ENCODE measurements around the gene GUCA1A. TPM values are rescaled to one million over a fixed set of nuclear protein-coding genes. Genes with fewer than 3 reads are reported as not detected.
"Not testable (repeated sequence)": the region's sequence is repeated elsewhere in the genome, so short reads cannot be mapped to it uniquely, and the experiment has no call there.

GUCA1A gene
- polyA plus RNA-seq, 6 donors from 2014 or later, result not detected

GRCh38 chr6:42152528-42153213, 20.5 kb upstream of the GUCA1A start:
- not testable (repeated sequence) for H3K36me3 Mint-ChIP-seq; H3K9me3 Mint-ChIP-seq; ATAC-seq (ENCODE audit: low read depth in 2 of 2); DNase-seq; H3K27ac Mint-ChIP-seq; H3K4me3 Mint-ChIP-seq; H3K4me1 Mint-ChIP-seq
- H3K27me3 Mint-ChIP-seq, result peaks cover 4 to 18% (median 16%) of the 10 kb centered on the region in 3 donors

GRCh38 chr6:42153921-42154320, 19.2 kb upstream of the GUCA1A start:
- Mint-ChIP-seq H3K27ac (no peak overlapping the region), H3K36me3 (no peaks in the 10 kb centered on the region), H3K9me3 (no peaks in the 10 kb centered on the region), H3K4me1 (no peaks in the 10 kb centered on the region), H3K27me3 (peaks cover 4 to 16% (median 13%) of the 10 kb centered on the region in 3 donors), H3K4me3 (no peak overlapping the region)
- ATAC-seq (ENCODE audit: low read depth in 2 of 2) (no peak), DNase-seq (no peak)

DNA sequence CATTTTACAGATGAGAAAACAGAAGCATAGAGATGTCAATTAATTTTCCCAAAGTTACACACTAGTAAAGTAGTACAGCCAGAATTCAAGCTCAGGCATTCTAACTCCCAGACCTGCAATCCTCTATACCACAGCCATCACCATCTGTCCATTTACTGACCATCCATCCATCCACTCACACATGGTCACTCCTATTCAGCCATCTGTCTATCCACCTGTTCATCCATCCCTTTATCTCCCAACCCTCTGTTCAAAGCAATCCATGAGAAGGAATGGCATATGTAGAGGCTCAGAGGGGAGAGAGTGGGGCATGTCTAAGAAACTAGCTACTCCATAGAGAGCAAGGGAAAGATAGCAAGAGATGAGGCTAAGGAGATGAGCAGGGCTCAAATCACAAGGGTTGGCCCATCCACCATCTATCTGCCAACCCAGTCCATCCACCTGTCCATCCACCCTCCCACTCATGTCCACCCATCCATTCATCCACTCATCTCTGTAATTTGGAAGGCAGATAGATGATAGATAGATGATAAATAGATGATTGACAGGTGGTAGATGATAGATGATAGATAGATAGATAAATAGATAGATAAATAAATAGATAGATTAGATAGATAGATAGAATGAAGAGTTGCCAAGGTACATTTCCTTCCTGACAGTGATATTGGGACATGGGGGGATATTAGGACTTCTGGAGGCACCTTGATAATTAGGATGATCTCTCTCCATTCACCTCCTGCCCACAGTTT, 18.5 kb upstream of the GUCA1A start:
- Mint-ChIP-seq H3K4me1 (no peaks in the 10 kb centered on the region), H3K27me3 (peaks cover 0 to 13% (median 10%) of the 10 kb centered on the region in 3 donors), H3K9me3 (no peaks in the 10 kb centered on the region), H3K36me3 (no peaks in the 10 kb centered on the region), H3K4me3 (no peak overlapping the region), H3K27ac (peak overlapping the region in 1 of 6 donors; percentile 21)
- DNase-seq, result no peak
- ATAC-seq (ENCODE audit: low read depth in 2 of 2), result no peak

DNA sequence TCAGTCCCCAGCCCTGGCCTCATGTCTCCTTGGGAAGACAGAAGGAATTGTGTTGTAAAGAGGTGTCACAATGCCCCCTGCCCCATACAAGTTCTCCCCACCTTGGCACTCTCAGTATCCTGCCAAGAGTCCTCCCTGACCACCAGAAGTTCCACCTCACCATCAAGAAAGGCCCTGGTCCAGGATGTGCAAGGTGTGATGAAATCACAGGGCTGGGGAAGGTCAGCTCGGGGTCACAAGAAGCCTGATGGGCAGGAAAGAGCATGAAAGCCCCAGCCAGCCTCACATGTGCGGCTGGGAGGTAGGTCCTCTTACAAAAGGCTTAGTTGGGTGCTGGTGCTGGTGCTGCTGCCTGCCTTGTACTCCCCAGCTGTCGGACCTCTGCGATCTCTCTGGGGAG, 17.9 kb upstream of the GUCA1A start:
- ATAC-seq (ENCODE audit: low read depth in 2 of 2) (no peak), DNase-seq (no peak)
- Mint-ChIP-seq H3K9me3 (no peaks in the 10 kb centered on the region), H3K36me3 (no peaks in the 10 kb centered on the region), H3K4me3 (no peak overlapping the region), H3K4me1 (peaks cover 0 to under 1% (median 0%) of the 10 kb centered on the region in 3 donors), H3K27ac (no peak overlapping the region), H3K27me3 (peaks cover 0 to 15% (median 10%) of the 10 kb centered on the region in 3 donors)

DNA sequence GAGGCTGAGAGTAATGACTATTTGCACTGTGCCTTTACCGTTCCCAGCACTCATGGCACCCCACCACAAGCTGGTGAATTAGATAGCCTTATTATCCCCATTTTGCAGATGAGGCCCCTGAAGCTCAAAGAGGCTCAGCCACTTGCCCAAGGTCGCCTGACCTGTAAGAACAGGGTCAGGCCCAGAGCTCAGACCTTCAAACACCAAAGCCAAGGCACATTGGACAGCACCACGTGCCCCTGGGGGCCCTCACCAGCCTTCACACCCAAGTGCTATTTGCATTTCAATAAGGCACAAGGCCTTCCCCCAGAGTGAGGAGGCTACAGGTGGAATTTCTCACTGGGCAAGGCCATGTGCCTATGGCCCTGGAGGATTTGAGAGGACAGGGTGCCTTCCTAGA, 16.5 kb upstream of the GUCA1A start:
- ATAC-seq (ENCODE audit: low read depth in 2 of 2), result no peak
- Mint-ChIP-seq H3K9me3 (no peaks in the 10 kb centered on the region), H3K4me3 (no peak overlapping the region), H3K27me3 (peaks cover 0 to 26% (median 24%) of the 10 kb centered on the region in 3 donors), H3K4me1 (peaks cover under 1 to 5% (median under 1%) of the 10 kb centered on the region in 3 donors), H3K27ac (no peak overlapping the region), H3K36me3 (no peaks in the 10 kb centered on the region)
- no peak for DNase-seq

- Mint-ChIP-seq H3K36me3 (no peaks in the 10 kb centered on the region), H3K4me1 (peaks cover 4 to 14% (median 4%) of the 10 kb centered on the region in 3 donors), H3K9me3 (no peaks in the 10 kb centered on the region), H3K4me3 (no peak overlapping the region), H3K27me3 (peaks cover 0 to 23% (median 21%) of the 10 kb centered on the region in 3 donors), H3K27ac (no peak overlapping the region)
- no peak for DNase-seq
- no peak for ATAC-seq (ENCODE audit: low read depth in 2 of 2)
Measured at GRCh38 chr6:42158011-42158410, 15.2 kb upstream of the GUCA1A start.

DNA sequence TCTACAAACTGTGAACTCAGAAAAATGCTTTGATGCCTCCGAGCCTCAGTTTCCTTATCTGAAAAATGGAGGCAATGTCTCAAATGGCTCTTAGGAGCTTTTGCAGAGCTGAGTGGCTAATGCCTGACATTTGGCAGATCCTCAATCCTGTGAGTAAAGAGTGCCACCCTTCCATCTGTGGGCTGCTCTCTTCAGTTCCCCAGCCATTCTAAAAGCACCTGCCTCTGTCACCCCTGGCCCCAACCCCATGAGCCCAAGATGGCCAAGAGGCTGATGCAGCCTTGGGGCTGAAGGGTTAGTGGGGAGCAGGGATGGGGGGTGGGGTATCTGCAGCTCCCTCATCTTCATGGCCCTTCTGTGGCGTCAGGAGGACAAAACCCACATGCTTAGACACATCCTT, 14.5 kb upstream of the GUCA1A start:
- peaks cover 4 to 14% (median 4%) of the 10 kb centered on the region in 3 donors for H3K4me1 Mint-ChIP-seq
- no peak overlapping the region for H3K27ac Mint-ChIP-seq
- H3K9me3 Mint-ChIP-seq, result no peaks in the 10 kb centered on the region
- H3K27me3 Mint-ChIP-seq, result peaks cover 0 to 21% (median 19%) of the 10 kb centered on the region in 3 donors
- ATAC-seq (ENCODE audit: low read depth in 2 of 2), result no peak
- no peak for DNase-seq
- no peaks in the 10 kb centered on the region for H3K36me3 Mint-ChIP-seq
- H3K4me3 Mint-ChIP-seq, result no peak overlapping the region

DNA sequence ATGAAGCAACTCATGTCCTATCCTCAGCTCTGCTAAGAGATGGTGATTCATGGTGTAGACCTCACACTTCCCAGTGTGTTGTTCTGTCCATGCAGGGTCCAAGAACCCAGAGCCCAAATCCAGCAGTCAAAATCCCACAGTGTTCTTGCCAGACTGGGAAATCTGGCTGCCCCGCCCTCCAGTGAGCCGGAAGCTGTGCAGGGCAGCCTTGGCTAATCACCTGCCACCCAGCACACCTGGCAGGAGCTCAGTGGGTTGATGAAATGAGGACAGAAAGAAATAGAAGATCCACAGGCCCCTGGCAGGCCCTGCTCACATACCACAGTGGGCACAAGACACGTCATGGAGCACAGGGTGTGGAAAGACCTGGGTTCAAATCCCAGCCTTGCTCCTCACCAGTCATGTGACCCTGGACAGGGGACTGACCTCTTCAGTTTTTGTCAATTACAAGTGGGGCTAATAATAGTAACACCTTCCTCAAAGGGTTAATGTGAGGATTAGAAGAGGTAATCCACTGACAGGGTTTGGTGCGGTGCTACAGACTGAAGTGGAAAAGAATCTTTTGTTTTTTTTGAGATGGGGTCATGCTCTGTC, 13.6 kb upstream of the GUCA1A start:
- ATAC-seq (ENCODE audit: low read depth in 2 of 2) (no peak), DNase-seq (no peak)
- Mint-ChIP-seq H3K4me3 (no peak overlapping the region), H3K27ac (no peak overlapping the region), H3K27me3 (peaks cover 0 to 21% (median 16%) of the 10 kb centered on the region in 3 donors), H3K4me1 (peaks cover 4 to 14% (median 4%) of the 10 kb centered on the region in 3 donors), H3K9me3 (no peaks in the 10 kb centered on the region), H3K36me3 (no peaks in the 10 kb centered on the region)

- H3K4me1 Mint-ChIP-seq, result peaks cover 7 to 20% (median 10%) of the 10 kb centered on the region in 3 donors
- no peak overlapping the region for H3K27ac Mint-ChIP-seq
- H3K9me3 Mint-ChIP-seq, result no peaks in the 10 kb centered on the region
- H3K4me3 Mint-ChIP-seq, result no peak overlapping the region
- DNase-seq, result no peak
- no peak for ATAC-seq (ENCODE audit: low read depth in 2 of 2)
- H3K36me3 Mint-ChIP-seq, result no peaks in the 10 kb centered on the region
- peaks cover 0 to 22% (median 21%) of the 10 kb centered on the region in 3 donors for H3K27me3 Mint-ChIP-seq
Measured at GRCh38 chr6:42162384-42162783, 10.8 kb upstream of the GUCA1A start.

DNA sequence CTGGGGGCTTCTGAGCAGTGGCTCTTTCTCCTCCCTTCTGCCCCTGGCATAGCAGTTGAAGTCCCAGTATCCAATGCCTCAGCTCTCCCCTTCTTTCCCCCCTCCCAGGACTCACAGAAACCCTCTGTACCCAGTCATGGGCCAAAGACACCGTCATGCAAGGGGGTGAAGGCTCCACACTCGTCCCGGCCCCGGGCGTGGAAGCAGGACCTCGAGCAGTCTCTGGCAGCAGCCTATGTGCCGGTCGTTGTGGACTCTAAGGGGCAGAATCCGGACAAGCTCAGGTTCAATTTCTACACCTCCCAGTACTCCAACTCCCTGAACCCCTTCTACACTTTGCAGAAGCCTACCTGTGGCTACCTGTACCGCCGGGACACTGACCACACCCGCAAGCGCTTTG, 10.4 kb upstream of the GUCA1A start:
- Mint-ChIP-seq H3K27me3 (peaks cover 0 to 22% (median 21%) of the 10 kb centered on the region in 3 donors), H3K27ac (no peak overlapping the region), H3K4me1 (peaks cover 7 to 20% (median 10%) of the 10 kb centered on the region in 3 donors), H3K36me3 (no peaks in the 10 kb centered on the region), H3K4me3 (no peak overlapping the region), H3K9me3 (no peaks in the 10 kb centered on the region)
- ATAC-seq (ENCODE audit: low read depth in 2 of 2) (no peak), DNase-seq (no peak)

- H3K27ac Mint-ChIP-seq, result no peak overlapping the region
- no peak overlapping the region for H3K4me3 Mint-ChIP-seq
- peaks cover 7 to 20% (median 10%) of the 10 kb centered on the region in 3 donors for H3K4me1 Mint-ChIP-seq
- DNase-seq, result no peak
- no peaks in the 10 kb centered on the region for H3K36me3 Mint-ChIP-seq
- ATAC-seq (ENCODE audit: low read depth in 2 of 2), result no peak
- peaks cover 3 to 31% (median 30%) of the 10 kb centered on the region in 3 donors for H3K27me3 Mint-ChIP-seq
- no peaks in the 10 kb centered on the region for H3K9me3 Mint-ChIP-seq
Measured at GRCh38 chr6:42163981-42164380, 9.2 kb upstream of the GUCA1A start.

- ATAC-seq (ENCODE audit: low read depth in 2 of 2) (no peak), DNase-seq (no peak)
- peaks cover 7 to 20% (median 10%) of the 10 kb centered on the region in 3 donors for H3K4me1 Mint-ChIP-seq
- H3K9me3 Mint-ChIP-seq, result no peaks in the 10 kb centered on the region
- no peaks in the 10 kb centered on the region for H3K36me3 Mint-ChIP-seq
- peaks cover 3 to 32% (median 32%) of the 10 kb centered on the region in 3 donors for H3K27me3 Mint-ChIP-seq
- no peak overlapping the region for H3K4me3 Mint-ChIP-seq
- H3K27ac Mint-ChIP-seq, result no peak overlapping the region
Measured at GRCh38 chr6:42165016-42165415, 8.1 kb upstream of the GUCA1A start.

- H3K4me3 Mint-ChIP-seq, result no peak overlapping the region
- peaks cover 3 to 22% (median 17%) of the 10 kb centered on the region in 3 donors for H3K27me3 Mint-ChIP-seq
- peaks cover 7 to 15% (median 10%) of the 10 kb centered on the region in 3 donors for H3K4me1 Mint-ChIP-seq
- DNase-seq (peak; percentile 62), ATAC-seq (ENCODE audit: low read depth in 2 of 2) (peak; percentile 57 to 75)
- peak overlapping the region in 1 of 6 donors; percentile 70 for H3K27ac Mint-ChIP-seq
- H3K9me3 Mint-ChIP-seq, result no peaks in the 10 kb centered on the region
- H3K36me3 Mint-ChIP-seq, result no peaks in the 10 kb centered on the region
Measured at GRCh38 chr6:42166444-42167141, 6.6 kb upstream of the GUCA1A start.

All from naive B cell (primary cell).